ENCODE data around the gene IFIT1B. TPM values are rescaled to one million over a fixed set of nuclear protein-coding genes. Genes with fewer than 3 reads are reported as not detected.

Gene IFIT1B
- total RNA-seq, 4 donors from 2014 or later, result not detected

Other genes starting within 250 kb of the IFIT1B start
- 1 to 10 TPM in 2 of 4 donors, under 1 TPM in 2; 0.45 to 2.8 (median 0.97) TPM for gene CH25H, start 170.7 kb upstream of the IFIT1B start, total RNA-seq
- gene LIPA, start 126.3 kb upstream of the IFIT1B start, total RNA-seq, result 10 to 100 TPM; 12.5 to 22.8 (median 18.0) TPM
- gene IFIT2, start 76.0 kb upstream of the IFIT1B start, total RNA-seq, result 1 to 10 TPM in 3 of 4 donors, under 1 TPM in 1; 0.67 to 2.2 (median 1.9) TPM
- 1 to 10 TPM; 1.1 to 8.2 (median 3.7) TPM for gene IFIT3, start 50.1 kb upstream of the IFIT1B start, total RNA-seq
- gene IFIT1, start 14.6 kb downstream of the IFIT1B start, total RNA-seq, result 1 to 10 TPM in 3 of 4 donors, under 1 TPM in 1; 0.72 to 6.2 (median 4.7) TPM
- 10 to 100 TPM in 1 of 4 donors, 1 to 10 TPM in 3; 6.1 to 10.3 (median 7.3) TPM for gene IFIT5, start 36.5 kb downstream of the IFIT1B start, total RNA-seq
- gene SLC16A12, start 157.5 kb downstream of the IFIT1B start, total RNA-seq, result 1 to 10 TPM in 2 of 4 donors, under 1 TPM in 2; 0.13 to 1.5 (median 0.90) TPM